ENCODE data around the gene TRIM3.

TRIM3 gene

DNA sequence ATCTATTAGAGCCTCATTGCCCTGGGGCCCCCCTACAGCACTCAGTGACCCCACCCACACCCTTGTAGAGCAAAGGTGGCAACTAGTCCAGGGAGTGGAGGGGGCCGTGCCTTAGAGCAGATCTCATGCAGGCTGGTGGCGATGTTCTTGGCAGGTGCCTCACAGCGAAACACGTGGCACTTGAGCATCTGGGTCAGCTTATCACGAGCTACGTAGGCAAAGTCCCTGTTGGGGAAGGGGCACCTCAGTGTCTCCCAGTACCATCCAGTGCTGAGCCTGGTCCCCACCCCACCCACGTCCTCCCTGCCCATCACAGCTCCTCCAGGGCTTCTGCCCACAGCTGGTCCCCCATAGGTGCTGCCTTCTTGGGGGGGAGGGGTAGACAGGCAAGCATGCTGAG, 72.3 kb downstream of the TRIM3 start:
- DNase-seq (ENCODE audit: low read depth in 3 of 3) = no peak

- DNase-seq (ENCODE audit: low read depth in 3 of 3) = no peak
Observed at GRCh38 chr11:6400431-6401345, 73.1 kb downstream of the TRIM3 start.

Measured in stimulated activated CD4-positive, alpha-beta T cell treated with anti-CD3 and anti-CD28 coated beads, TNF-alpha, amount 100 ng/mL, for 4 hours (primary cell).